GM21390 (cell line): Measurements from ENCODE around the gene ANO10.
"Not testable (repeated sequence)": the region's sequence is repeated elsewhere in the genome, so short reads cannot be mapped to it uniquely, and the experiment has no call there.

ENCODE experiments used
- ATAC-seq: cut with Tn5 transposase; IDR thresholded peaks from one replicate; pipeline ENCODE4 v1.9.1; 2021; ENCODE audit not compliant: unreplicated experiment

ANO10 gene

DNA sequence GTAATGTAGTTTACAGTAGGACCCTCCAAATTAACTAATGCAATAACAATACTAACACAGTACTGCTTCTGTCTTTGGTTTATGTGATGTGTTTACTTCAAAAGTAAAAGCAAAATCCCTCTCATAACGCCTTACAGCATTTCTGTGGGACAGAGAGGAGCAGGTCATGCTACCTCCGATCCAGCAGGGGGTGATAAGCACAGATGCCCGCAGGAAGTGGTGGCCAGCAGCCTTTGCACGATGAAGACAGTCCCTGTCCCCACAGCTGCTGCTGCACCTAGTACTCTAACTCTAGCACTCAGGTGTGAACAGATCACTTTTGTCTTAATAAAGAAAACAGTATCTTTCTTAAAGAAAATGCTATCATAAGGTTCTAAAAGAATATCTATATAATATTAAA, 38.3 kb downstream of the ANO10 start:
- no peak for ATAC-seq

DNA sequence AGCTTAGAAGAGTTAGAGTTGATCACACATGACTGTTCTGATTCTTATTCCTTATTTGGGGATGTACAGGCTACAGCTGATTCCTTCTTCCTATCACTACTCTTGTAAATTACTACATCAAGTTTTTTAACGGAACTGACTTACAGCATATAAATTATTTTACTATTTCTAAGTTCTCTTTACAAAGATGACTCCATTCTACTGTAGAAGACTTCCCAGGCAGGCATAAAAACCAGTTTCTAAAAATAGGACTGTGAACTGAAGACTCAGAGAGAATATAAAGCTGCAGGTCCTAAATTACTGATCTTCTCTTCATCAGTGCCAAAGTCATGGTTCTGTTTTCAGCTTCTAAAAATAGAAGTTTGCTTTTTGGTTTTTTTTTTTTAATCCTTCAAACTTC, 38.9 kb downstream of the ANO10 start:
- ATAC-seq, result no peak

GRCh38 chr3:43581343-43581742, 40.5 kb downstream of the ANO10 start:
- no peak for ATAC-seq

DNA sequence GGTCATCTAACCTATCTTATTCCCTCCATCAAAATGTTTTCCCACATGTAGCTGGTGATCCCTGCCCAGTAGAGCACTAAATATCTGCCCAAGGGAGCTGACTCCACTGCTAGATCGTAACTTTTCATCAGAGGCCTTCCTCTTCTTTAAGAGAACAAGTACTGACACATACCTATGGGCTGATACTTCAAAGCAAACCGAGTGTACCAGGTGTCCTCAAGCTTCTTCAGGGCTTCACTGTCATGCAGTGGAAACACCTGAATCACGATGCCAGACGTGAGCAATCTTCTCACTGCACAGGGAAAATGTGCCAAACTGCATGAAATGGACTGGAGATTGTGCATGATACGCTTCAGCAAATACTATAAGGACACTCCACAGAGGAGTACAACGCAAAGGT, 41.6 kb downstream of the ANO10 start:
- no peak for ATAC-seq

GRCh38 chr3:43573576-43573975, 48.2 kb downstream of the ANO10 start:
- no peak for ATAC-seq

DNA sequence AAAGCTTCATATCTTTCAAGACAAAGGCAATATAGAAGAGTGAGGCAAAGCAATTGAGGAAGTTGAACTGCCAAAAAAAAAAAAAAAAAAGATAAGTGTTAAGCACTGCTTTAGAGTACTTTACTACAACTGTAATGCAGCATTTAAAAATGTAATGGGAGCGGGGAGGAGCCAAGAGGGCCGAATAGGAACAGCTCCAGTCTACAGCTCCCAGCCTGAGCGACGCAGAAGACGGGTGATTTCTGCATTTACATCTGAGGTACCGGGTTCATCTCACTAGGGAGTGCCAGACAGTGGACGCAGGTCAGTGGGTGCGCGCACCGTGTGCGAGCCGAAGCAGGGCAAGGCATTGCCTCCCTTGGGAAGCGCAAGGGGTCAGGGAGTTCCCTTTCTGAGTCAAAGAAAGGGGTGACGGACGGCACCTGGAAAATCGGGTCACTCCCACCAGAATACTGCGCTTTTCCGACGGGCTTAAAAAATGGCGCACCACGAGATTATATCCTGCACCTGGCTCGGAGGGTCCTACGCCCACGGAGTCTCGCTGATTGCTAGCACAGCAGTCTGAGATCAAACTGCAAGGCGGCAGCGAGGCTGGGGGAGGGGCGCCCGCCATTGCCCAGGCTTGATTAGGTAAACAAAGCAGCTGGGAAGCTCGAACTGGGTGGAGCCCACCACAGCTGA, 56.0 kb downstream of the ANO10 start:
- ATAC-seq, result not testable (repeated sequence)

GRCh38 chr3:43559961-43560360, 61.9 kb downstream of the ANO10 start:
- ATAC-seq, result no peak

DNA sequence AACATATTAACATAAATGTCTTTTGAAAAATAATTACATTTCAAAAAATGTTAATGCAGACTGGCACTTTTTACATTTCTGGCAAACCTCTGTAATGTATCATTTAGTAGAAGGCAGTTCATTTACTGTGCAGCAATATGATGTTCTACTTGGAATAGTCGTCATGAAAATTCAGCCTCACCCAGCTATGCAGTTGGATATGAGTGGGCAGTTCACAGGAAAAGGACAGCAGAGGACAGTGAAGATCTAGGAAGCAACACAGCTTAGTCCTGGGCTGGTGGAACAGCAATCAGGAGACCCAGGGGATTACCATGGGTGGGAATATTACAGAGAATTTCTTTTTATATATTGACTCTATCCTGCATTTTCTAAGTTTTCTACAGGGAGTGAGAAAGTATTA, 63.6 kb downstream of the ANO10 start:
- no peak for ATAC-seq

GRCh38 chr3:43549626-43550290, 72.1 kb downstream of the ANO10 start:
- ATAC-seq, result no peak

GRCh38 chr3:43544277-43544676, 77.5 kb downstream of the ANO10 start:
- ATAC-seq, result not testable (repeated sequence)

DNA sequence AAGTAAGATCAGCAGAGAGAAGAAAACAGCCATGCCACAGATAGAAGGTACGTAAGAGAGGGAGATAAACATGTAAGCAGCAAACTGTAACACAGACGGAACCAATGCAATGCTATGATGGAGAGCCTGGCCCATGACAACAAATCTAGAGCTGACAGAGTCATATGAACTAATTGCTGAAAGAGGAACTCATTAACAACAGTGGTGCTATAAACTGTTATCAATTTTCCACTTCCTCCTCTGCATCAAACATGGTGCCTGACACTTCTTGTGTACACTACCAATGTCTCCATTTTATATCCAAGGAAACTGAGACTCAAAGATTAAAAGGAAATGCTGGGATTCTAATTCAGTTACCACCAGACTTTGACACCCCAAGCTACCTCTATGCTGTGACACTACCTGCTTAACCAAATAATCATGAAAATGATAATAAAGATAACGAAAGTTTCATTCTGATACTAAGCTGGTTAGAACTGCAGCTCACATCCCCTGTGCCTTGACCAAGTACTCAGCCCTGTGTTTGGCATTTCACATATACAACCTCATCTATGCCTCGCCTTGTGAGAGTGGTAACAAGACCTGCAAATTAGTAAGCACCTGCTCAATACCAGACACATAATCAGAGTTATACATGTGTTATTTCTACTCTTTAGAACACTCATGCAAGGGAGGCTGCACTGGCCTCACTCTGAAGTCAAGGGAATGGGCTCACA, 79.3 kb downstream of the ANO10 start:
- no peak for ATAC-seq

DNA sequence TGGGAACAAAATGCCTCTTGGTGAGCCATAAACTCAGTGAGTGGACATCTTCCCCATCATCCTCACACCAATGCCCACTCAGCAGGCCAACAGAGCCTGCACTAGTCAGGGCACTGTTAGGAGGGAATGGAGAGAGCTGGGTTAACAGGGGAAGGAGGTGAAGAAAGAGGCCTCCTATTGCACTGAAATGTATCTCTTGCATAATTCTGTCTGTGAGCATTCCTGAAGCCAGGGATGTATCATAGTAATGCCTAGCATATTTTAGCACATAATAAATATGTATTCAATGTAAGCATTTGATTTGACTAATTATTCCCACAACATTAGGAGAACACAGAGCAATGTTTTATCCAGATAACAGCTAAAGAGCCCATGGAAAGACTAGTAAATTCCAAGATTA, 81.2 kb downstream of the ANO10 start:
- no peak for ATAC-seq

- ATAC-seq, result no peak
These were observed 82.5 kb downstream of the ANO10 start for GRCh38 chr3:43539321-43539720.

DNA sequence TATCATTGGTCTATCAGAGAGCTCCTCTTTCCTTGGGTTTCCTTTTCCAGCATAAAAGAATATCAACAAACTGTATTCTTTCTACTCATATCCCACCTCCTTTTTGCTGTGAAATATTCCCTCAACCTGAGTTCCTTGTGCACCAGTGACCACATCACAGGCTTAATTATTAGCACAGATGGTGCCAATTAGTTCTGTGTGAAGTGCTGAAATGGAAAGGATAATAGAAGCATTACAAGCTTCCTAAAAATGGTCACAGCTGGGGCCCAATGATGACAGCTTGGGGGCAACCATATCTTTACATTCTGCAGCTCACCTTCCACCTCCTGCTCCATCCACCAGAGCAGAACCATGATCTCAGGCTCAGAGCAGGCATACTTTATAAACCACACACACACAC, 84.6 kb downstream of the ANO10 start:
- no peak for ATAC-seq

DNA sequence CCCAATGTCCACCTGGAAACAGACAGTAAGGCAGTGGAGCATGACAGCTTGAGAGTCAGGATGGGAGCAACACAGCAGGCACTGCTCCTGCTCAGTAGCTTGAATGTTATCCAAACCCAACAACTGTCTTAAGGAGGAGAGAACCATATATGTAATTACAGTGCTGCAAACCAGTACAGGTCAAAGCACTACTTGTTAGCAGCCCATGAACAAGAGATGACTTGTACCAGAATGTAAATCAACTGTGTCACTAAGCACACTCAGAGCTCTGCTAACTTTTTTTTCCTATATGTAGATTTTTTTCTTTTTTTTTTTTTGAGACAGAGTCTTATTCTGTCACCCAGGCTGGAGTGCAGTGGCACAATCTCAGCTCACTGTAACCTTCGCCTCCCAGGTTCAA, 87.1 kb downstream of the ANO10 start:
- ATAC-seq, result no peak

DNA sequence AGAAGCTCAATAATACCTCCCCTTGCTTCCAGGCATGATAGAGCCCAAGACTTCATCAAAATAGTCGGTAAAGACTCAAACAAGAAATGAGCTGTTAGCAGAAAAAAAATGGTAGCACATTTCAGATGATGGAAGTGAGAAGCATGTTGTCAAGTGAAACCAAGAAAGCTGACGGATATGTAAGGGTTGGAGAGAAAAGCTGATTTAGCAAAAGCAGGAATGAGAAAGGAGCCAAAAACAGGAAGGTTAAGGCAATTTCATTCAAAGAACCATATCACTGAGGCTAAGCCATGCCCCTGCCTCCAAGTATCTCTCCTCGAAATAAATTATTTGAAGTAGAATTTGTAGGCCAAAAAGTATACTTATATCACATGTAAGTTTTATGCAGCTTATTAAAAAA, 88.8 kb downstream of the ANO10 start:
- ATAC-seq, result no peak

DNA sequence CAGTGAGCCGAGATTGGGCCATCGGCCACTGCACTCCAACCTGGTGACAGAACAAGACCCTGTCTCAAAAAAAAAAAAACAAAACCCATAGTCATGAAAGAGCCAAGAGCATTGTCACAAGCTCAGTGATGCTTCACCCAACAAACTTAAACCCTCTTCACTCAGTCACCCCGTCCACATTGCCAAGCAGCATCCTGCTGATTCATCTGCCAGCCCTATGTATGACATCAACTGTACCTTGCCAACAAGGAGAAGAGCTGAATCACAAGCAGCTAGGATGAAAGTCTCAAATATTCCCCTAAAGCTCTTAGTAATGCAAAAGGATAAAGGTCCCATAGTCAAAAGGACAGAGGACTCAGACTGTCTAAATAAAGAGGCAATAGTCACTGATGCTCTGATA, 90.0 kb downstream of the ANO10 start:
- no peak for ATAC-seq

DNA sequence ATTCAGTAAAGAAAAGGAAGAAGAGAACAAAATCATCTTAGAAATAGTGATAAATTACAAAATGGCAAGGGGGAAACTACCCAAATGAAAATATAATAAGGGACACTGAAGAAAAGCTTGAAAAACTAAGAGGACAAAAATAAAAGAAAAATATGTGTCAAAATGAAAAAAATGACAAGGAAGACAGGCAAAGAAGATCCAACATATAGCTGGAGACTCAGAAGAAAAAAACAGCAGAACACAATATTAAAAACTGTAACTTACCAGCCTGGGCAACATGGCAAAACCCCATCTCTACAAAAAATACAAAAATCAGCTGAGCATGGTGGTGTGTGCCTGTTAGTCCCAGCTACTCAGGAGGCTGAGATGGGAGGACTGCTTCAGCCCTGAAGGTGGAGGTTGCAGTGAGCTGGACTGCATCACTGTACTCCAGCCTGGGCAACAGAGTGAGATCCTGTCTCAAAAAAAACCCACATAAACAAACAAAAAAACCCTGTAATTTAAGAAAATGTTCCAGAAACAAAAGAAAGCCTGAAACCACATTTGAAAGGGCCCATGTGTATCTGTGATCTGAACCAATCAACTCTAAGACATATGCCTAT, 93.2 kb downstream of the ANO10 start:
- ATAC-seq, result no peak

DNA sequence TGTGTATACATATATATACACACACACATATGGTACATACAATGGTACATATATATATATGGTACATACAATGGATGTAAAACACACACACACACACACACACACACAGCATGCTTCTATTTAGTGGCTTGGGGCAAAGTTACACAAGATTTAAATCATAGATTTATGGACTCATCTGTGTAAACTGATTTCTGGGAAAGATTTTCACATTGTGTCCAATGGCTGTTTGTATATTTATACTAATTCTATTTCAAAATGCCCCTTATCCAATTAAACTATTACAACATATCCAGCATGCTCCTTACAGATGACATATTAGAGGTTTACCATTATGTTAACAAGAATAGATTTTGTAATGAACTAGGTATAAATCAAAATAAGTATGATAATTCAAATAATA, 94.9 kb downstream of the ANO10 start:
- ATAC-seq, result no peak

DNA sequence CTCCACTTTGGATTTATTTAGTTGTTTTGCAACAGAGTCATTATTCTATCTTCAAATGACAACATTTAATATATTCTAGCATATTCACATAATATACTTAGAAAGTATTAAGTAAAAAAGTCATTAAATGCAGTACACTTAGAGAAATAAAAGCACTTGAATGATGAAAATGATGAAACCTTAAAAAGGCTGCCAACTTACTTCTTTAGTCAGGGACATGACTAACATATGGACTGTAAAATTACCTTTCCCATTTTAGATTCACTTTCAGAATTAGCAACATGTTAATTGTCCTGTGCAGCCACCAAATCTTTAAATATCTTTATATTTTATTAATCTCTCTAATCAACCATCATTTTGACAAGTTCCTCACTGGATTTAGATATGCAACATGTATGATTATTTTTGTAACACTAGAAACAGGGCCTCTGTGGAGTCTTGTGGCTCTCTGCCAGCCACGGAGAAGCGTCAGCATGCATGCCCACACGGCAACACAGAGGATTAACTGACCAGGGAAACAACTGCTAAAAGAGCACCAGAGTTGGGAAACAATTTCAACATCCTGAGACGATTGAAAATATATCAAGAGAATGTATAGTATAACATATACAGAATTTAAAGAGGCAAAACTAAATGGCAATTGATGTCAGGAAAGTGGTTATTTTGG, 95.7 kb downstream of the ANO10 start:
- no peak for ATAC-seq

- no peak for ATAC-seq
These were observed 96.4 kb downstream of the ANO10 start for GRCh38 chr3:43525386-43525785.
